Fibroblast of skin of left quadriceps (primary cell): ENCODE results near the gene PPP1CA.

Source experiments
- DNase-seq, 2 experiments: peaks; one replicate each; pipeline ENCODE4 v3.0.0-alpha.2; 2013; ENCODE audit warnings: low read depth in 2 of 2

PPP1CA gene

GRCh38 chr11:67401495-67402191 lies at the start of gene PPP1CA:
Gene PPP1CA (minus strand): TSS chr11:67401858. CDS start chr11:67401782, 76 bp downstream.
- peak; percentile 73 to 75 for DNase-seq

- DNase-seq: no peak
Observed at GRCh38 chr11:67450796-67451657, 49.4 kb upstream of the PPP1CA start.

GRCh38 chr11:67449116-67449844 lies 47.6 kb upstream of the PPP1CA start:
- DNase-seq: no peak

GRCh38 chr11:67448220-67448609 lies 46.6 kb upstream of the PPP1CA start:
- no peak for DNase-seq

GRCh38 chr11:67445515-67445914 lies 43.9 kb upstream of the PPP1CA start:
- DNase-seq: no peak

GRCh38 chr11:67442504-67443404 lies 41.1 kb upstream of the PPP1CA start:
- no peak for DNase-seq

GRCh38 chr11:67441731-67442351 lies 40.2 kb upstream of the PPP1CA start:
- no peak for DNase-seq

GRCh38 chr11:67441098-67441563 lies 39.5 kb upstream of the PPP1CA start:
- DNase-seq: no peak

GRCh38 chr11:67440229-67441097 lies 38.8 kb upstream of the PPP1CA start:
- no peak for DNase-seq

GRCh38 chr11:67439321-67440228 lies 37.9 kb upstream of the PPP1CA start:
- DNase-seq: no peak

GRCh38 chr11:67438158-67438902 lies 36.7 kb upstream of the PPP1CA start:
- no peak for DNase-seq

- DNase-seq: no peak
Observed at GRCh38 chr11:67437809-67438157, 36.1 kb upstream of the PPP1CA start.

GRCh38 chr11:67437082-67437808 lies 35.6 kb upstream of the PPP1CA start, which contains the start of gene PTPRCAP:
Gene PTPRCAP (minus strand): TSS chr11:67437682. CDS start chr11:67437619, 63 bp downstream.
- DNase-seq: no peak

- no peak for DNase-seq
Observed at GRCh38 chr11:67436459-67437081, 34.9 kb upstream of the PPP1CA start.

GRCh38 chr11:67435727-67436458 lies 34.2 kb upstream of the PPP1CA start:
- DNase-seq: no peak
